ENCODE results near the gene KRTAP5-5.

The KRTAP5-5 gene

DNA sequence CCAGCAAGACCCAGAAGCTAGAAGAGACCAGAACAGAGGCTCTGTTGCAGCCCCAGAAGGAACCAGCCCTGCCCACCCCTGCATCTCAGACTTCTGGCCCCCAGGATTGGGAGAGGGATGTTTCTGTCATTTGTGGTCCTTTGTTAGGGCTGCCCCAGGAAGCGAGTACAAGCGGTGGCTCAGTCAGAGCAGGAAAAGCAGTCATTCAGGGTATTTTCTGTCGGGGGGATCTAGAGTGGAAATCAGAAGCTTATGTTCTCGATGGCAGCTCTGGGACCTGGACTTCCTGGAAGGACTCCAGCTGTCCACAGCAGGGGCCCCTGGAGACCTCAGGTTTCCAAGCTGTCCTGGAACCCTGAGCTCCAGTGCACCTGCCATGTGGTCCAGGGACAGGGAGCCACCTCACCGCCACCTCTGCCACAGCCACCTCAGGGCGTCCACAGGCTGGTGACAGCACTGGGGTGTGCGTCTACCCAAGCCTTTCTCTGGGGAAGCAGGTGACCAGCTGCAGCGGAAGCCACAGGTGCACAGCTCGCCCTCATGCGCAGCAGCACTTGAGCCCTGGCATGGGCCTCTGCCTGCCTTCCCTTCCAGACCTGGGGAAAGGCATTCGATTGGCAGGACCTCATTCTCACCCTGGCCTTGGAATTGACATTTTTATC, 2.6 kb downstream of the KRTAP5-5 start:
- TF ChIP-seq, protein P1, sequence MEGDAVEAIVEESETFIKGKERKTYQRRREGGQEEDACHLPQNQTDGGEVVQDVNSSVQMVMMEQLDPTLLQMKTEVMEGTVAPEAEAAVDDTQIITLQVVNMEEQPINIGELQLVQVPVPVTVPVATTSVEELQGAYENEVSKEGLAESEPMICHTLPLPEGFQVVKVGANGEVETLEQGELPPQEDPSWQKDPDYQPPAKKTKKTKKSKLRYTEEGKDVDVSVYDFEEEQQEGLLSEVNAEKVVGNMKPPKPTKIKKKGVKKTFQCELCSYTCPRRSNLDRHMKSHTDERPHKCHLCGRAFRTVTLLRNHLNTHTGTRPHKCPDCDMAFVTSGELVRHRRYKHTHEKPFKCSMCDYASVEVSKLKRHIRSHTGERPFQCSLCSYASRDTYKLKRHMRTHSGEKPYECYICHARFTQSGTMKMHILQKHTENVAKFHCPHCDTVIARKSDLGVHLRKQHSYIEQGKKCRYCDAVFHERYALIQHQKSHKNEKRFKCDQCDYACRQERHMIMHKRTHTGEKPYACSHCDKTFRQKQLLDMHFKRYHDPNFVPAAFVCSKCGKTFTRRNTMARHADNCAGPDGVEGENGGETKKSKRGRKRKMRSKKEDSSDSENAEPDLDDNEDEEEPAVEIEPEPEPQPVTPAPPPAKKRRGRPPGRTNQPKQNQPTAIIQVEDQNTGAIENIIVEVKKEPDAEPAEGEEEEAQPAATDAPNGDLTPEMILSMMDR (IDR thresholded peaks at IDR 0.05; ENCODE audit: insufficient read depth, missing control alignments): no peak
- FAIRE-seq (no peak), DNase-seq (ENCODE audit: insufficient read length, low spot score) (no peak)

DNA sequence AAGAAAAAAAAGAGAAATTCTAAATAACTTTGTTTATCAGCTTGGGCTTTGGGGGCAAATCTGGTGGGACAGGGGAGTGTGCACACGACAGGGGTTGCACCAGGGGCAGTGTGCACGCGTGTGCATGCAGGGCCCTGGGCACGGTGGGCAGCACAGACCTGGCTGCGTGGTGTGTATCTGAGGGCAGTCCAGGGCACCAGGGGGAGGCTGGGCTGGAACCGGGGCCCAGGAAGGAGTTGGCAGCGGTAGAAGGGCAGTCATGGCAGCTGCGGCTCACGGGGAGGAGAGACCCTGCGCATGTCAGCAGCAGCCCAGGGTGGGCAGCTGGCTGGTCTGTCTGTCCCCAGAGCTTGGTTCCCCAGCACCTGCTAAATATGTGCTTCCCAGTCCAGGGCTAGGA, 4.3 kb downstream of the KRTAP5-5 start:
- FAIRE-seq: no peak
- DNase-seq (ENCODE audit: insufficient read length, low spot score): no peak
- TF ChIP-seq, protein P1 (IDR thresholded peaks at IDR 0.05; ENCODE audit: insufficient read depth, missing control alignments): no peak

DNA sequence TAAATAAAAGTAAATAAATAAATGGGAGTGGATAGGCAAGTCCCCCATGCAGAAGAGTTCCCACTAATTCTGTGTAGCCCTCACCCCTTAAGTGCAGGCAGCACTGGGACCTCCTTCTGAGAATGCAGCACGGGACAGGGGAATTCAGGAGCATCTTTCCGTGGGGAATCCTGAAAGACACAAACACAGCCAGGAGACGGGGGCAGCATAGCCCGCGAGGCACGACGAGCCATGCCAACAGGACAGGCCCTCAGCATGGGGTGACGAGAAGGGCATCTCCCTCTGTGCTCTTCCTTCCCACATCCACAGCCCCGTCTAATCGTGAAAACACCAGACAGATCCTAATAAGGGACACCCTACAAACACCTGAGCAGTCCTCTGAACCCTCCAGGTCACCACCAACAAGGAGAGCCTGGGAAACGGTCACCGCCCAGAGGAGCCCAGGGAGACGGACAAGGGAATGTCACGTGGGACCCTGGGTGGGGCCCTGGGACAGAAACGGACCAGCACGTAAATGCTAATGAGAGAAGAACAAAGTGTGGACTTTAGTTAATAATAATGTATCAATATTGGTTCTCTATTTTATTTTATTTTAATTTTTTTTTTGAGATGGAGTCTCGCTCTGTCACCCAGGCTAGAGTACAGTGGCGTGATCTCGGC, 6.8 kb downstream of the KRTAP5-5 start:
- DNase-seq (ENCODE audit: insufficient read length, low spot score): no peak
- no peak for FAIRE-seq

DNA sequence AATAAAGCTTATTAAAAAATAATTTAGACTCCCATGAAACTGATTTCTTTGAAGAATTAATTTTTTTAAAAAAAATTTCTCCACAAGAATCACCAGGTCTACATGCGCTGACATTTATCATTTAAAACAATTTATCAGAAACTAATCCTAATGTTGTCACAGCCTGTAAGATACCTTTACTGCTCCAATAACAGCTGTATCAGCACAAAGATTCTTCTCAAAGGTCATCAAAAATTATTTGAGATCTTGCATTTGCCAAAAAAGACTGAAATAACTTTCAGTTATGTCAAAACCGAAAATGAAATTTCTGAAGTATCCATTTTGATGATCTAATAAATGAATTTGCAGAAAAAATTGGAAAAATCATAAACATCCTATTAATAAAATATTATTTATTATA, 8.1 kb downstream of the KRTAP5-5 start:
- no peak for DNase-seq (ENCODE audit: insufficient read length, low spot score)
- TF ChIP-seq, protein P1 (IDR thresholded peaks at IDR 0.05; ENCODE audit: insufficient read depth, missing control alignments): no peak
- FAIRE-seq: no peak

More for the DNA sequence above, 6.8 kb downstream of the KRTAP5-5 start:
- TF ChIP-seq, protein P1 (IDR thresholded peaks at IDR 0.05; ENCODE audit: insufficient read depth, missing control alignments): no peak

DNA sequence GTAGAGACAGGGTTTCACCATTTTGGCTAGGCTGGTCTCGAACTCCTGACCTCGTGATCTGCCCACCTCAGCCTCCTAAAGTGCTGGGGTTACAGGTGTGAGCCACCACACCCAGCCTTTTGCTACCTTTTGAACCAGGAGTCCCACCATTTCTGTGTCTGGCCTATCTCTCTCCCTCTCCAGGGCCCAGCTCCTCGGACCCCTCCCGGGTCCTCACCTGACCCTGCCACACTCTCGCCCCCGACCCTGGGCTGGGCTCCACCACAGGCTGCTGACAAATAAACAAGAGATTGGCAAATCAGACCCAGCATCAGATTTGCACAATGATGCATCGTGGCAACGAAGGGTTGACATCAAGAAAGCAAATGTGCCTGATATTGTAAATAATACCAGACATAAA, 8.8 kb downstream of the KRTAP5-5 start:
- TF ChIP-seq, protein P1 (IDR thresholded peaks at IDR 0.05; ENCODE audit: insufficient read depth, missing control alignments): no peak
- no peak for DNase-seq (ENCODE audit: insufficient read length, low spot score)
- no peak for FAIRE-seq

DNA sequence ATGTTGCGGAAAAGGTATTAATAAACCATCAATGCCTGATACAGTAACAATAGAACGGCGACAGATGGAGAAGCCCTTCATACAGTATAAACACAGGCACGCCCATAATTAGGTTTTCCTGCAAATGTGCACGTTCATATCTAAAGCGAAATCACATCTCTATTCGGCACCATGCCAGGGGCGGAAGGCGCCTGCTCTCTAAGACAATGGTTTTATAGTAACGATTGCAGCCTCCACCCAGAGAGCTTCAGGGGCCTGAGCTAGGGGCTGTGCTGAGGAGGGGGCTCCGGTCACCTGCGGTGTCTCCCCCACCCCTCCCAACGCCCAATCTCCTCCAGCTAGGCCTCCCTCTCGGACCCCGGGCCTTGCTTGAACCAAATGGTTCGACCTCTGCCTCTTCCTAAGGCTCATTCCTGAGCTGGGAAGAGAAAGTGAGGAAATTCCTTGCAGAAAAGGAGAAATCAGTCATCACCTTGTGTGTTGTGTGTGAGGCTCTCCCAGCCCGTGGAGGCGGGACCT, 9.6 kb downstream of the KRTAP5-5 start:
- TF ChIP-seq, protein P1 (IDR thresholded peaks at IDR 0.05; ENCODE audit: insufficient read depth, missing control alignments): no peak
- DNase-seq (ENCODE audit: insufficient read length, low spot score): no peak
- FAIRE-seq: no peak

DNA sequence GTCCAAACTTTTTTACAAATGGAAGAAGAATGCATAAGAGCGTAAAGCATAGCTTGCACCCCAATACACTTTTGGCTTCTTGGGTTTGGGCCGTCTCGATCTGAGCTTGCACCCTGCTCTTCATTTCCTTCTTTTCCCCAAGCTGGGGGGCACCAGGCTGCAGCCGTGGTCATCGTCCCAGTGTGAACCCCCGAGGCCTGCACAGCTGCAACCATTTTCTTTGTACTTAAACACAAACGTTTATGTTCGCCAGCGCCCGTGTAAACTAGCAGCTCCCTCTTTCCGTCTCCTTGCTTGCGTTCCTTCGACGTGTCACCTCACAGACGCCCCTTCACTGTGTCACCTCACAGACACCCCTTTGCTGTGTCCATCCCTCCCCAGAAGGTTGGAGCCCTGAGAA, 10.1 kb downstream of the KRTAP5-5 start:
- no peak for FAIRE-seq
- no peak for DNase-seq (ENCODE audit: insufficient read length, low spot score)
- TF ChIP-seq, protein P1 (IDR thresholded peaks at IDR 0.05; ENCODE audit: insufficient read depth, missing control alignments): no peak
